H1 (cell line): ENCODE measurements around the gene ALOX15B. TPM values are rescaled to one million over a fixed set of nuclear protein-coding genes. Genes with fewer than 3 reads are reported as not detected.

Experiments used
- CTCF ChIA-PET: fragments of 300-600 bp; sonication (Branson Sonifier 250); formaldehyde crosslinking; loops from one replicate; lab custom pipeline; 2021; ENCODE audit not compliant: partially characterized antibody; lab: Charles Lee
- POLR2A ChIA-PET: fragments of 300-600 bp; sonication (Branson Sonifier 250); formaldehyde crosslinking; loops from one replicate; lab custom pipeline; 2021; ENCODE audit warnings: inconsistent platforms; ENCODE audit not compliant: partially characterized antibody; lab: Charles Lee
- DNase-seq, 2 experiments: peaks; one replicate each; pipeline versions ENCODE4 v3.0.0 to v3.0.0-alpha.2; 2010 to 2022; ENCODE audit warnings: low spot score in 2 of 2, low read depth in 1 of 2, mixed read lengths in 1 of 2
- FAIRE-seq: peaks from 2 replicates; lab custom pipeline; 2011; peaks lifted over from hg19 to GRCh38; lab: Jason Lieb, UNC
- H2AFZ ChIP-seq: 2 replicates; pipeline ENCODE4 v1.8.1; 2012; ENCODE audit warnings: low read length, inconsistent platforms
- H2AK5ac ChIP-seq: 2 replicates; pipeline ENCODE4 v1.6.1; 2013; ENCODE audit warnings: low read depth, low read length
- H2BK120ac ChIP-seq: replicated peaks from 2 replicates; pipeline ENCODE3; 2013; ENCODE audit warnings: low read depth, low read length, inconsistent platforms
- H2BK12ac ChIP-seq: 2 replicates; pipeline ENCODE4 v1.6.1; 2013; ENCODE audit warnings: low read depth, low read length
- H2BK15ac ChIP-seq: 2 replicates; pipeline ENCODE4 v1.6.1; 2013; ENCODE audit warnings: low read length
- H2BK20ac ChIP-seq: 2 replicates; pipeline ENCODE4 v1.6.1; 2013; ENCODE audit warnings: low read length
- H2BK5ac ChIP-seq: 2 replicates; pipeline ENCODE4 v1.6.1; 2013; ENCODE audit warnings: low read depth, low read length
- H3K14ac ChIP-seq: 2 replicates; pipeline ENCODE4 v1.6.1; 2013; ENCODE audit warnings: inconsistent platforms; ENCODE audit not compliant: insufficient read length
- H3K18ac ChIP-seq: 2 replicates; pipeline ENCODE4 v1.6.1; 2013; ENCODE audit warnings: low read length; ENCODE audit errors: extremely low read depth
- H3K23ac ChIP-seq: 2 replicates; pipeline ENCODE4 v1.6.1; 2013; ENCODE audit warnings: inconsistent platforms; ENCODE audit not compliant: insufficient read length
- H3K23me2 ChIP-seq: 2 replicates; pipeline ENCODE4 v1.6.1; 2013; ENCODE audit warnings: low read depth, low read length
- H3K27ac ChIP-seq: 2 replicates; pipeline ENCODE4 v1.6.1; 2011; ENCODE audit warnings: low read depth, low read length, inconsistent platforms
- H3K27me3 ChIP-seq, 4 experiments: replicated peaks in 1 of 4; 1 replicate in 1 of 4; 2 replicates in 3 of 4; pipeline versions ENCODE4 v1.6.1 to v1.8.1; 2011 to 2013; ENCODE audit warnings: low read length in 3 of 4, mild to moderate bottlenecking in 3 of 4, inconsistent platforms in 2 of 4, mixed read lengths in 2 of 4, moderate library complexity in 1 of 4; ENCODE audit not compliant: control insufficient read depth in 3 of 4, insufficient read depth in 3 of 4; ENCODE audit errors: extremely low read depth in 1 of 4
- H3K36me3 ChIP-seq, 4 experiments: 2 replicates each; pipeline versions ENCODE4 v1.6.1 to v1.8.1; 2011 to 2013; ENCODE audit warnings: mild to moderate bottlenecking in 4 of 4, low read length in 3 of 4, moderate library complexity in 2 of 4, control low read depth in 1 of 4, inconsistent platforms in 1 of 4; ENCODE audit not compliant: insufficient read depth in 4 of 4, control insufficient read depth in 2 of 4
- H3K4ac ChIP-seq: replicated peaks from 2 replicates; pipeline ENCODE3; 2013; ENCODE audit warnings: low read length, low read depth, mixed read lengths, inconsistent platforms; ENCODE audit not compliant: insufficient read length
- H3K4me1 ChIP-seq, 4 experiments: replicated peaks in 1 of 4; 1 replicate in 1 of 4; 2 replicates in 3 of 4; pipeline versions ENCODE4 v1.6.1 to v1.8.1; 2011 to 2013; ENCODE audit warnings: low read length in 3 of 4, inconsistent platforms in 2 of 4, mixed read lengths in 1 of 4; ENCODE audit not compliant: insufficient read depth in 4 of 4, control insufficient read depth in 3 of 4
- H3K4me2 ChIP-seq, 2 experiments: 2 replicates each; pipeline versions ENCODE4 v1.6.1 to v1.8.1; 2011 to 2013; ENCODE audit warnings: low read depth in 2 of 2, low read length in 2 of 2, control low read depth in 1 of 2, inconsistent platforms in 1 of 2, mild to moderate bottlenecking in 1 of 2; ENCODE audit not compliant: insufficient read depth in 1 of 2
- H3K4me3 ChIP-seq, 4 experiments: fragments of 200-600, 300-600 bp in 1 of 4; sonication (generic), shearing (Covaris generic), sonication (Bioruptor Twin) in 1 of 4; 2 replicates each; pipeline versions ENCODE4 v1.5.1 to v1.8.1; 2011 to 2016; ENCODE audit warnings: low read length in 4 of 4, low read depth in 3 of 4, control low read depth in 2 of 4, inconsistent platforms in 2 of 4, mild to moderate bottlenecking in 2 of 4, mixed read lengths in 1 of 4, moderate library complexity in 1 of 4; ENCODE audit not compliant: insufficient read depth in 2 of 4; ENCODE audit errors: extremely low read depth in 1 of 4
- H3K56ac ChIP-seq: replicated peaks from 2 replicates; pipeline ENCODE3; 2013; ENCODE audit warnings: low read depth, mild to moderate bottlenecking, mixed read lengths, low read length, inconsistent platforms; ENCODE audit not compliant: insufficient read length
- H3K79me1 ChIP-seq: 2 replicates; pipeline ENCODE4 v1.6.1; 2013; ENCODE audit warnings: low read depth, low read length, control low read depth
- H3K79me2 ChIP-seq, 2 experiments: 2 replicates each; pipeline versions ENCODE4 v1.6.1 to v1.8.1; 2012 to 2013; ENCODE audit warnings: low read length in 2 of 2, mild to moderate bottlenecking in 2 of 2, inconsistent platforms in 1 of 2; ENCODE audit not compliant: insufficient read depth in 2 of 2, control insufficient read depth in 1 of 2
- H3K9ac ChIP-seq, 4 experiments: replicated peaks in 1 of 4; 1 replicate in 1 of 4; 2 replicates in 3 of 4; pipeline versions ENCODE4 v1.6.1 to v1.8.1; 2011 to 2013; ENCODE audit warnings: low read depth in 3 of 4, low read length in 3 of 4, control low read depth in 2 of 4, mild to moderate bottlenecking in 2 of 4, moderate library complexity in 2 of 4, inconsistent platforms in 1 of 4; ENCODE audit errors: extremely low read depth in 1 of 4
- H3K9me3 ChIP-seq, 2 experiments: 2 replicates each; pipeline versions ENCODE4 v1.6.1 to v1.8.1; 2012 to 2013; ENCODE audit warnings: mild to moderate bottlenecking in 2 of 2, moderate library complexity in 2 of 2, control low read depth in 1 of 2, inconsistent platforms in 1 of 2, low read depth in 1 of 2, low read length in 1 of 2, mixed read lengths in 1 of 2; ENCODE audit not compliant: insufficient read depth in 2 of 2
- H4K20me1 ChIP-seq, 2 experiments: replicated peaks in 1 of 2; 2 replicates each; pipeline versions ENCODE3 to v1.8.1; 2011 to 2013; ENCODE audit warnings: inconsistent platforms in 2 of 2, low read length in 2 of 2, mild to moderate bottlenecking in 1 of 2; ENCODE audit not compliant: insufficient read depth in 2 of 2, control insufficient read depth in 1 of 2
- H4K5ac ChIP-seq: 2 replicates; pipeline ENCODE4 v1.6.1; 2013; ENCODE audit warnings: low read length, low read depth, mixed read lengths, inconsistent platforms; ENCODE audit not compliant: insufficient read length
- H4K8ac ChIP-seq: 2 replicates; pipeline ENCODE4 v1.8.0; 2013; ENCODE audit warnings: mild to moderate bottlenecking, moderate library complexity, low read length, inconsistent platforms; ENCODE audit not compliant: insufficient read depth; ENCODE audit errors: extremely low read depth
- H4K91ac ChIP-seq: replicated peaks from 2 replicates; pipeline ENCODE3; 2013; ENCODE audit warnings: low read length, mixed read lengths, inconsistent platforms; ENCODE audit not compliant: insufficient read length
- EZH2 ChIP-seq: fragments of 200-600 bp; sonication (generic); IDR thresholded peaks from 2 replicates; pipeline ENCODE4 v1.7.1; 2012; ENCODE audit warnings: low read depth, mild to moderate bottlenecking, moderate library complexity, low read length, inconsistent platforms; ENCODE audit not compliant: severe bottlenecking
- KDM5A ChIP-seq: fragments of 200-600 bp; IDR thresholded peaks from 2 replicates; pipeline ENCODE4 v1.7.1; 2012; ENCODE audit warnings: mild to moderate bottlenecking, low read length, inconsistent platforms, mixed read lengths
- TEAD4 ChIP-seq: IDR thresholded peaks from 2 replicates; pipeline ENCODE4 v1.6.1; 2012; ENCODE audit warnings: low read depth, low read length, inconsistent platforms, mixed read lengths
- WGBS, 2 experiments: shearing (Covaris generic) in 1 of 2; methylation state at CpG; one replicate each; pipeline versions ENCODE4 v1.1.6 to v1.1.7; 2013 to 2015; ENCODE audit warnings: low lambda C conversion rate in 2 of 2, mixed read lengths in 2 of 2, inconsistent platforms in 1 of 2, low coverage in 1 of 2, missing lambda C conversion rate in 1 of 2; ENCODE audit not compliant: insufficient replicate concordance in 2 of 2, insufficient coverage in 1 of 2, insufficient read length in 1 of 2; ENCODE audit errors: extremely low coverage in 1 of 2, missing lambda C conversion rate in 1 of 2; 5-methylcytosine and 5-hydroxymethylcytosine counted together
- polyA plus RNA-seq, 7 experiments: library from polyadenylated mRNA; depleted of rRNA in 3 of 7; stranded (reverse) in 5 of 7; unstranded in 2 of 7; fragments of >200 nt in 5 of 7; fragments of 200-250 nt in 2 of 7; gene quantifications; 1 replicate in 5 of 7; 2 replicates in 1 of 7; 4 replicates in 1 of 7; pipeline versions ENCODE4 v1.2.1 to v1.2.3, GENCODE V29; 2011 to 2013; ENCODE audit warnings: missing spikeins in 2 of 7, mixed read lengths in 2 of 7
- total RNA-seq: library from RNA; stranded (reverse); fragmentation: NEBNext Ultra II Directional; extraction: Animal tissue kit (Norgen Biotek cat#: 25700); gene quantifications from 2 replicates; pipeline ENCODE4 v1.2.1, GENCODE V29; 2021
- TF ChIP-seq, protein P1 (sequence below), 3 experiments: IDR thresholded peaks; 1 replicate in 2 of 3; 2 replicates in 1 of 3; pipeline versions ENCODE4 v1.5.1 to v1.6.1; 2011; ENCODE audit warnings: low read length in 3 of 3, mild to moderate bottlenecking in 3 of 3, inconsistent platforms in 2 of 3, low read depth in 1 of 3, moderate library complexity in 1 of 3; ENCODE audit not compliant: insufficient read depth in 1 of 3; ENCODE audit errors: control extremely low read depth in 1 of 3

ALOX15B gene
- total and polyA plus RNA-seq, 2 of the 8 experiments (the other 6 are each of a cell fraction or from before 2014, with no cell fraction given) = 0.63 to 0.91 TPM

- Histone ChIP-seq H3K79me1 (no peaks in the 10 kb centered on the region), H2BK5ac (no peak overlapping the region), H4K20me1 (peaks cover 0 to 4% of the 10 kb centered on the region in 2 experiments), H3K9me3 (no peaks in the 10 kb centered on the region), H2BK12ac (no peak overlapping the region), H3K9ac (no peak overlapping the region), H3K14ac (no peak overlapping the region), H3K4me3 (no peak overlapping the region), H3K23me2 (peaks cover 5% of the 10 kb centered on the region; the same call in 1 of the 2 replicates), H4K8ac (no peak overlapping the region), H2BK120ac (no peak overlapping the region), H3K27me3 (peaks cover 0 to 14% (median 8%) of the 10 kb centered on the region in 4 experiments; a peak in 4 of 7 replicates), H4K91ac (no peak overlapping the region), H3K4ac (no peak overlapping the region), H2AFZ (no peak overlapping the region), H2BK20ac (no peak overlapping the region), H3K27ac (no peak overlapping the region), H2BK15ac (no peak overlapping the region), H3K23ac (no peak overlapping the region), H3K79me2 (no peaks in the 10 kb centered on the region), H4K5ac (no peak overlapping the region), H3K4me1 (peaks cover 0 to 2% (median 0%) of the 10 kb centered on the region in 4 experiments; a peak in 1 of 7 replicates), H2AK5ac (no peak overlapping the region), H3K4me2 (no peak overlapping the region), H3K18ac (no peak overlapping the region), H3K56ac (no peak overlapping the region), H3K36me3 (no peaks in the 10 kb centered on the region)
- ChIA-PET CTCF (interaction anchor here (0.8 to 2.6 kb wide), 17 partner anchors 10 to 154 kb away, joined by 3 to 9 read pairs (median 5); partner anchors contain the start of genes ALOX15B, CNTROB, GUCY2D and TRAPPC1), POLR2A (interaction anchor here (1.4 to 1.6 kb wide), 2 partner anchors 18 to 60 kb away, joined by 4 to 5 read pairs; no protein-coding TSS in a partner anchor)
- no peak for FAIRE-seq
- DNase-seq = no peak
- WGBS, 2 experiments = 93% methylated on average over 2 of the region's 2 CpGs; no CpG with 5 or more reads in 1 of the 2 experiments
- no peak for TF ChIP-seq KDM5A
- no peak for TF ChIP-seq EZH2
- peak; percentile 24; the same call in 1 of the 2 replicates for TF ChIP-seq TEAD4
- TF ChIP-seq, protein P1, sequence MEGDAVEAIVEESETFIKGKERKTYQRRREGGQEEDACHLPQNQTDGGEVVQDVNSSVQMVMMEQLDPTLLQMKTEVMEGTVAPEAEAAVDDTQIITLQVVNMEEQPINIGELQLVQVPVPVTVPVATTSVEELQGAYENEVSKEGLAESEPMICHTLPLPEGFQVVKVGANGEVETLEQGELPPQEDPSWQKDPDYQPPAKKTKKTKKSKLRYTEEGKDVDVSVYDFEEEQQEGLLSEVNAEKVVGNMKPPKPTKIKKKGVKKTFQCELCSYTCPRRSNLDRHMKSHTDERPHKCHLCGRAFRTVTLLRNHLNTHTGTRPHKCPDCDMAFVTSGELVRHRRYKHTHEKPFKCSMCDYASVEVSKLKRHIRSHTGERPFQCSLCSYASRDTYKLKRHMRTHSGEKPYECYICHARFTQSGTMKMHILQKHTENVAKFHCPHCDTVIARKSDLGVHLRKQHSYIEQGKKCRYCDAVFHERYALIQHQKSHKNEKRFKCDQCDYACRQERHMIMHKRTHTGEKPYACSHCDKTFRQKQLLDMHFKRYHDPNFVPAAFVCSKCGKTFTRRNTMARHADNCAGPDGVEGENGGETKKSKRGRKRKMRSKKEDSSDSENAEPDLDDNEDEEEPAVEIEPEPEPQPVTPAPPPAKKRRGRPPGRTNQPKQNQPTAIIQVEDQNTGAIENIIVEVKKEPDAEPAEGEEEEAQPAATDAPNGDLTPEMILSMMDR (IDR thresholded peaks at IDR 0.05; ENCODE audit: control extremely low read depth in 1 of 3, insufficient read depth in 1 of 3, low read depth in 1 of 3, low read length in 3 of 3) = no peak
These were observed 46.3 kb upstream of the ALOX15B start for GRCh38 chr17:7992516-7992915.
